HepG2 (cell line): ENCODE data around the gene CPXM1. TPM values are rescaled to one million over a fixed set of nuclear protein-coding genes. Genes with fewer than 3 reads are reported as not detected.

ENCODE experiments used
- ATAC-seq: fragments of 200-7000 bp; cut with Tn5 transposase; 3 replicates; pipeline ENCODE4 v1.9.1; 2020; ENCODE audit warnings: mild to moderate bottlenecking, moderate library complexity
- BruUV-seq: library from RNA; stranded (reverse); fragments of 400-500 nt; replicated peaks from 2 replicates; lab custom pipeline; 2021; lab: Mats Ljungman, UMichigan
- CTCF ChIA-PET: fragments of 300-600 bp; formaldehyde crosslinking; extraction: SDS; loops from one replicate; lab custom pipeline; 2021; ENCODE audit warnings: low total read pairs, inconsistent platforms, low intra/inter-chr PET ratio; lab: Yijun Ruan, JAX
- POLR2A ChIA-PET: fragments of 350-600 bp; sonication (Branson Sonifier 250); formaldehyde crosslinking; loops from one replicate; lab custom pipeline; 2020; ENCODE audit warnings: antibody characterized with exemption, inconsistent platforms; lab: Yijun Ruan, JAX
- DNase-seq: peaks from one replicate; pipeline ENCODE4 v3.0.0-alpha.2; 2015; ENCODE audit warnings: low spot score
- FAIRE-seq: peaks from 3 replicates; lab custom pipeline; 2011; peaks lifted over from hg19 to GRCh38; lab: Jason Lieb, UNC
- H2AFZ ChIP-seq: one replicate; pipeline ENCODE4 v1.6.1; 2011; ENCODE audit warnings: low read length, inconsistent platforms
- H3K27ac ChIP-seq: fragments of 300-600 bp; 3 replicates; pipeline ENCODE4 v1.8.0; 2011; ENCODE audit warnings: mixed run types, mild to moderate bottlenecking, mixed read lengths, low read length, inconsistent platforms; ENCODE audit not compliant: insufficient read depth; ENCODE audit errors: extremely low read length
- H3K27me3 ChIP-seq, 2 experiments: fragments of 200-600 bp in 1 of 2; 2 replicates in 1 of 2; 3 replicates in 1 of 2; pipeline versions ENCODE4 v1.6.0 to v1.8.0; 2011; ENCODE audit warnings: low read length in 2 of 2, mild to moderate bottlenecking in 2 of 2, moderate library complexity in 2 of 2, inconsistent platforms in 1 of 2; ENCODE audit not compliant: insufficient read depth in 2 of 2, control insufficient read depth in 1 of 2
- H3K36me3 ChIP-seq, 2 experiments: fragments of 200-600 bp in 1 of 2; replicated peaks in 1 of 2; 2 replicates in 1 of 2; 3 replicates in 1 of 2; pipeline versions ENCODE4 v1.5.1 to v1.8.0; 2011; ENCODE audit warnings: low read length in 2 of 2, inconsistent platforms in 1 of 2; ENCODE audit not compliant: insufficient read depth in 2 of 2, control insufficient read depth in 1 of 2
- H3K4me1 ChIP-seq: 2 replicates; pipeline ENCODE4 v1.5.1; 2012; ENCODE audit warnings: low read length, inconsistent platforms; ENCODE audit not compliant: insufficient read depth
- H3K4me2 ChIP-seq: 2 replicates; pipeline ENCODE4 v1.6.0; 2011; ENCODE audit warnings: low read depth, low read length, inconsistent platforms
- H3K4me3 ChIP-seq, 3 experiments: fragments of 200-600 bp in 1 of 3; sonication (generic), shearing (Covaris generic) in 1 of 3; replicated peaks in 1 of 3; 2 replicates each; pipeline ENCODE4 v1.5.1; 2011 to 2016; ENCODE audit warnings: low read length in 3 of 3, inconsistent platforms in 2 of 3, low read depth in 2 of 3, mild to moderate bottlenecking in 2 of 3, control low read depth in 1 of 3, mixed read lengths in 1 of 3; ENCODE audit not compliant: insufficient read depth in 1 of 3
- H3K79me2 ChIP-seq: one replicate; pipeline ENCODE4 v1.6.1; 2011; ENCODE audit warnings: low read length, inconsistent platforms; ENCODE audit not compliant: insufficient read depth
- H3K9ac ChIP-seq: 2 replicates; pipeline ENCODE4 v1.6.0; 2011; ENCODE audit warnings: mild to moderate bottlenecking, low read depth, low read length, inconsistent platforms; ENCODE audit not compliant: insufficient read depth
- H3K9me3 ChIP-seq: 2 replicates; pipeline ENCODE4 v1.5.1; 2012; ENCODE audit warnings: mild to moderate bottlenecking, low read length
- H4K20me1 ChIP-seq: 2 replicates; pipeline ENCODE4 v1.6.0; 2011; ENCODE audit warnings: inconsistent platforms, mild to moderate bottlenecking, low read length, moderate library complexity; ENCODE audit not compliant: insufficient read depth
- ATF7 ChIP-seq, 2 experiments: fragments of 450-650 bp in 1 of 2; sonication (generic) in 1 of 2; formaldehyde crosslinking in 1 of 2; IDR thresholded peaks; 2 replicates each; pipeline versions ENCODE4 v1.4.0 to v1.6.1; 2016 to 2020; ENCODE audit warnings: antibody characterized with exemption in 1 of 2, mild to moderate bottlenecking in 1 of 2, missing genetic modification reagents in 1 of 2
- CHD4 ChIP-seq: fragments of 200-600 bp; sonication (generic); IDR thresholded peaks from 2 replicates; pipeline ENCODE4 v1.7.0; 2017; ENCODE audit warnings: mild to moderate bottlenecking, low read length, borderline replicate concordance
- HNF4A ChIP-seq: sonication (generic); formaldehyde crosslinking; IDR thresholded peaks from 2 replicates; pipeline ENCODE4 v1.4.0; 2020; ENCODE audit warnings: missing genetic modification reagents
- HNF4G ChIP-seq, 2 experiments: sonication (generic) in 1 of 2; formaldehyde crosslinking in 1 of 2; IDR thresholded peaks; 2 replicates each; pipeline versions ENCODE4 v1.4.0 to v1.6.1; 2011 to 2020; ENCODE audit warnings: borderline replicate concordance in 2 of 2, low read depth in 2 of 2, mild to moderate bottlenecking in 2 of 2, low read length in 1 of 2, missing genetic modification reagents in 1 of 2, moderate library complexity in 1 of 2
- KDM3A ChIP-seq: IDR thresholded peaks from 2 replicates; pipeline ENCODE4 v1.6.1; 2018; ENCODE audit warnings: low read depth, missing compliant biosample characterization
- RFXAP ChIP-seq: sonication (generic); formaldehyde crosslinking; IDR thresholded peaks from 2 replicates; pipeline ENCODE4 v1.4.0; 2020; ENCODE audit warnings: missing genetic modification reagents, borderline replicate concordance
- SALL2 ChIP-seq: sonication (generic); formaldehyde crosslinking; IDR thresholded peaks from 2 replicates; pipeline ENCODE4 v1.8.1; 2023; ENCODE audit warnings: mild to moderate bottlenecking, missing genetic modification reagents, inconsistent platforms
- SRSF4 ChIP-seq: fragments of 200-400 bp; formaldehyde crosslinking; IDR thresholded peaks from one replicate; pipeline ENCODE4 v1.6.1; 2018; ENCODE audit warnings: mild to moderate bottlenecking, low read depth, low read length, moderate library complexity; ENCODE audit not compliant: poor library complexity, severe bottlenecking
- TBX3 ChIP-seq: fragments of 450-650 bp; IDR thresholded peaks from 2 replicates; pipeline ENCODE4 v1.6.1; 2017; ENCODE audit warnings: antibody characterized with exemption, mild to moderate bottlenecking, inconsistent platforms, borderline replicate concordance
- TERF1 ChIP-seq: sonication (generic); formaldehyde crosslinking; IDR thresholded peaks from 2 replicates; pipeline ENCODE4 v1.8.0; 2022; ENCODE audit warnings: mild to moderate bottlenecking, missing genetic modification reagents, moderate library complexity
- ZBTB49 ChIP-seq: sonication (generic); formaldehyde crosslinking; IDR thresholded peaks from 2 replicates; pipeline ENCODE4 v1.4.0; 2020; ENCODE audit warnings: missing genetic modification reagents, borderline replicate concordance
- ZFP62 ChIP-seq: sonication (generic); formaldehyde crosslinking; IDR thresholded peaks from 2 replicates; pipeline ENCODE4 v1.4.0; 2020; ENCODE audit warnings: missing genetic modification reagents
- ZNF207 ChIP-seq: fragments of 450-650 bp; IDR thresholded peaks from 2 replicates; pipeline ENCODE4 v1.6.1; 2016; ENCODE audit warnings: antibody characterized with exemption, borderline replicate concordance
- ZNF678 ChIP-seq: sonication (generic); formaldehyde crosslinking; IDR thresholded peaks from 2 replicates; pipeline ENCODE4 v1.4.0; 2020; ENCODE audit warnings: mild to moderate bottlenecking, missing genetic modification reagents
- WGBS: methylation state at CpG from one replicate; pipeline ENCODE4 v1.1.6; 2017; ENCODE audit warnings: low lambda C conversion rate; 5-methylcytosine and 5-hydroxymethylcytosine counted together
- in situ Hi-C: cut with HindIII; loops from 2 replicates; pipeline ENCODE4 v1.10.0; 2017; ENCODE audit warnings: low pct_unique_long_range_greater_than_20kb; ENCODE audit not compliant: extremely low pct_ligation_motif_present
- intact Hi-C: fragments of 100-400 bp; cut with micrococcal nuclease; formaldehyde crosslinking; loops from one replicate; pipeline ENCODE4 v1.10.0; 2022; ENCODE audit not compliant: unreplicated experiment
- polyA plus RNA-seq, 8 experiments: library from polyadenylated mRNA; depleted of rRNA in 3 of 8; stranded (reverse) in 7 of 8; unstranded in 1 of 8; fragments of >200 nt; fragmentation: Illumina TruSeq in 4 of 8; extraction: Trizol in 4 of 8; gene quantifications; 2 replicates each; pipeline versions ENCODE4 v1.2.1 to v1.2.3, GENCODE V29; 2011 to 2016; ENCODE audit warnings: low read depth in 4 of 8, missing spikeins in 1 of 8, mixed read lengths in 1 of 8; ENCODE audit not compliant: insufficient read depth in 1 of 8
- total RNA-seq, 5 experiments: library from RNA; depleted of rRNA; stranded (reverse); fragments of >200 nt; fragmentation: Illumina TruSeq; extraction: Trizol; gene quantifications; 2 replicates each; pipeline ENCODE4 v1.2.3, GENCODE V29; 2016; ENCODE audit warnings: low read depth in 1 of 5

Gene CPXM1
- total and polyA plus RNA-seq, 2 of the 13 experiments (the other 11 are each of a cell fraction or from before 2014, with no cell fraction given): 0.07 TPM; not detected in 1

GRCh38 chr20:2806351-2806701 lies 5.9 kb upstream of the CPXM1 start:
- ATAC-seq (peak; percentile 16; the same call in 1 of the 3 replicates), DNase-seq (no peak), FAIRE-seq (no peak)
- ChIA-PET POLR2A (no interaction called here), CTCF (no interaction called here)
- H3K4me1 ChIP-seq: peaks cover 10% of the 10 kb centered on the region
- no TSS peak for BruUV-seq
- no peaks in the 10 kb centered on the region for H3K79me2 ChIP-seq
- no peak overlapping the region for H3K4me2 ChIP-seq
- no peak overlapping the region for H3K27ac ChIP-seq
- H3K4me3 ChIP-seq: no peak overlapping the region
- H3K9ac ChIP-seq: no peak overlapping the region
- H3K9me3 ChIP-seq: no peaks in the 10 kb centered on the region
- H3K27me3 ChIP-seq: peaks cover under 1 to 67% of the 10 kb centered on the region in 2 experiments
- H4K20me1 ChIP-seq: no peaks in the 10 kb centered on the region
- H3K36me3 ChIP-seq: no peaks in the 10 kb centered on the region
- no peak overlapping the region for H2AFZ ChIP-seq
- intact Hi-C loops: no loop called here
- in situ Hi-C loops: no loop called here
- 0 out of 2 replicates have a peak, but pooled peaks have one; percentile 17 for TF ChIP-seq HNF4G (IDR thresholded peaks at IDR 0.05; ENCODE audit: borderline replicate concordance, low read depth, low read length)
- no peak for TF ChIP-seq HNF4G (CRISPR knock-in tag; IDR thresholded peaks at IDR 0.05; ENCODE audit: borderline replicate concordance, low read depth)
- TF ChIP-seq ZFP62 (CRISPR knock-in tag): no peak
- peak; percentile 24; the same call in 1 of the 2 replicates for TF ChIP-seq HNF4A (CRISPR knock-in tag)
- 1% methylated on average over 4 of the region's 4 CpGs for WGBS

- Histone ChIP-seq H3K27ac (no peak overlapping the region), H3K4me1 (peaks cover 15% of the 10 kb centered on the region), H3K4me3 (no peak overlapping the region), H3K9me3 (no peaks in the 10 kb centered on the region), H3K4me2 (no peak overlapping the region), H3K9ac (no peak overlapping the region), H3K79me2 (no peaks in the 10 kb centered on the region), H3K27me3 (peaks cover 4 to 72% of the 10 kb centered on the region in 2 experiments; a peak in 4 of 5 replicates), H3K36me3 (no peaks in the 10 kb centered on the region), H4K20me1 (no peaks in the 10 kb centered on the region), H2AFZ (no peak overlapping the region)
- BruUV-seq: no TSS peak
- peak; percentile 9; the same call in 2 of the 3 replicates for ATAC-seq
- DNase-seq: no peak
- 45% methylated on average over 13 of the region's 22 CpGs for WGBS
- in situ Hi-C loops: no loop called here
- ChIA-PET CTCF (no interaction called here), POLR2A (no interaction called here)
- FAIRE-seq: peak; percentile 37
- intact Hi-C loops: no loop called here
- TF ChIP-seq KDM3A (CRISPR knock-in tag) (no peak), ZBTB49 (CRISPR knock-in tag) (no peak), ZNF678 (CRISPR knock-in tag) (no peak), TBX3 (no peak), ZNF207 (no peak), CHD4 (no peak), SALL2 (CRISPR knock-in tag) (no peak), TERF1 (CRISPR knock-in tag) (no peak), ATF7 (IDR thresholded peaks at IDR 0.05) (no peak), ATF7 (CRISPR knock-in tag; IDR thresholded peaks at IDR 0.05) (no peak), RFXAP (CRISPR knock-in tag) (no peak), SRSF4 (no peak)
These were observed 5.4 kb upstream of the CPXM1 start for GRCh38 chr20:2805689-2806350.
